ENCODE measurements around the gene GTPBP6.
"Not testable (repeated sequence)": the region's sequence is repeated elsewhere in the genome, so short reads cannot be mapped to it uniquely, and the experiment has no call there.

GTPBP6 gene

DNA sequence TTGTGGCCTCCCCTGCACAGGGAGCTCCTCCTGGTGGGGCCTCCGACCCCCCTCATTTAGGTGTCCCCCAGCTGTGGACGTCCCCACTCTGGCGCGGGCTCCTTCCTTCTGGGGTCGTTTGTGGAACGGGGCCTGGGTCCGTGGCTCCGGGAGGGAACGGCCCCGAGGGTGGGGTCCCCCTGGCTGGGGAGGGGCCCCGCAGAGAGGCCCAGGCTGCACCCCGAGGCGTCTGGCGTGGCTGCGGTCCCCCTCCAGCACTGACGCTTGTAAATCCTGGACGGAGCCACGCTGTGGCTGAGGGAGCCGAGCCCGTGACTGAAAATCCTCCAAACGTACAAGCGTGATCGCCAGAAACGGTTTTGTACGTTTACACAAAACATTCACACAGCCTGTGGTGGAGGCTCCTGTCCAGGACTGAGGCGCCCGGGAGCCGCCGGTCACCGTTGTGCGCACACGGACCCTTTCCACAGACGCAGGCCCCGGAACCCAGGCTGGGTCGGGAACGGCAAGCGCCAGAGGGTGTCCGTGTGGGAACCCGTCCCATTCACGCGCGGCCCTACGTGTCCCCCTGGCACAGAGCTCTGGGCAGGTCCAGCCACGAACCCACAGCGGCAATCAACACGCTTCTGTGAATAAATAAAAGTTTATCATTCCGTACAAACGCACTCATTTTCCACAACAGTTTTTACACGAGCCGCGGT, 15.2 kb upstream of the GTPBP6 start:
- H3K27ac ChIP-seq = no peak overlapping the region
- TF ChIP-seq, protein P1, sequence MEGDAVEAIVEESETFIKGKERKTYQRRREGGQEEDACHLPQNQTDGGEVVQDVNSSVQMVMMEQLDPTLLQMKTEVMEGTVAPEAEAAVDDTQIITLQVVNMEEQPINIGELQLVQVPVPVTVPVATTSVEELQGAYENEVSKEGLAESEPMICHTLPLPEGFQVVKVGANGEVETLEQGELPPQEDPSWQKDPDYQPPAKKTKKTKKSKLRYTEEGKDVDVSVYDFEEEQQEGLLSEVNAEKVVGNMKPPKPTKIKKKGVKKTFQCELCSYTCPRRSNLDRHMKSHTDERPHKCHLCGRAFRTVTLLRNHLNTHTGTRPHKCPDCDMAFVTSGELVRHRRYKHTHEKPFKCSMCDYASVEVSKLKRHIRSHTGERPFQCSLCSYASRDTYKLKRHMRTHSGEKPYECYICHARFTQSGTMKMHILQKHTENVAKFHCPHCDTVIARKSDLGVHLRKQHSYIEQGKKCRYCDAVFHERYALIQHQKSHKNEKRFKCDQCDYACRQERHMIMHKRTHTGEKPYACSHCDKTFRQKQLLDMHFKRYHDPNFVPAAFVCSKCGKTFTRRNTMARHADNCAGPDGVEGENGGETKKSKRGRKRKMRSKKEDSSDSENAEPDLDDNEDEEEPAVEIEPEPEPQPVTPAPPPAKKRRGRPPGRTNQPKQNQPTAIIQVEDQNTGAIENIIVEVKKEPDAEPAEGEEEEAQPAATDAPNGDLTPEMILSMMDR (IDR thresholded peaks at IDR 0.05) = no peak
- no peak for TF ChIP-seq ZFX (IDR thresholded peaks at IDR 0.05; ENCODE audit: borderline replicate concordance)

DNA sequence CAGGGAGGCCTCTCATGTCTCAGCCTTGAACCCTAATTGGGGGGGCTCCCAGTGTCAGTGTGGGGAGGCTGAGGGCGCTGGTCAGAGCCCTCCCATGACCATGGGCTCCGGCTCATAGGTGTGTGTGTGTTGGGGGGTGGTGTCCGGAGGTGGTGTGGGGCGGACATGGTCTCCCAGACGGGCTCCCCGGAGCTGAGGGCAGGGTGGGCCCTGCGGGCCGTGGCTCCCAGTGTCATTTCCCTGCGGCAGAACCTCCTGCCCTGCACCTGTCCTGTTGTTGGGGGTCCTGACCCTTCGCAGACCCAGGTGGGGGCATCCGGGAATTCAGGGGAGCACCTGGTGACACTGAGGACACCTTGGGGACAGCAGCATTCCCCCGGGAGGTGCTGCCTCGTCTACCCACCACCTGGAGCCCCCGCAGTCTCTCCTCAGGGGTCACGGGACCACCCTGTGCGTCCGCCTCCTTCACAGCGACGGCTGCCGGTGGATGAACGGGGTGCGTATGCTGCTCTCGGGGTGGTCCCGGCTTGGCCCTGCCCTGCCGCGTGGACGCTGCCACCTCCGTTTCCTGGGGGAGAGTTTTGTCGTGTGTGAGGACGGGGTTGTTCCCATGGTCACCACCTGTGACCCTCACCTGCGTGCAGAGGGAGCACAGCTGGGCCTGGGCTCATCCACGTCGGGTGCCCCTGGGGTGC, 14.5 kb upstream of the GTPBP6 start:
- no peak overlapping the region for H3K27ac ChIP-seq
- no peak for TF ChIP-seq ZFX (IDR thresholded peaks at IDR 0.05; ENCODE audit: borderline replicate concordance)
- TF ChIP-seq, protein P1 (IDR thresholded peaks at IDR 0.05) = no peak

DNA sequence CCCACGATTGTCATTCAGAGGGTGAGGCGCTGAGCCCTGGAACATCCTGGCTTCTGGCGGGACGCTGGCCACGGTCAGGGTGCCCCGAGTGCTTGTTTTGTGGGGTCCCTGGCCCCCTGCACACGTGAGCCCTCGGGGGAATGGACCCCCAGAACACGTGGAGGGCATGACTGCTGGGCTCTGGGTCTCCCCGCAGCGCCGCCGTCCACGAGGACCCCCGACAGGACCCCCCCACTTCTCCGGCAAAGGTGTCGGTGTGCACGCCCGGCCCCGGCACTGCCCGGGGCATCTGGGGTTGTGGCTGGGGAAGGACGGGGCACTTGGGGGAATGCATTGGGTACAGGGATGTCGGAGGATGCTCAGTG, 13.9 kb upstream of the GTPBP6 start:
- H3K27ac ChIP-seq = no peak overlapping the region
- TF ChIP-seq, protein P1 (IDR thresholded peaks at IDR 0.05) = no peak
- no peak for TF ChIP-seq ZFX (IDR thresholded peaks at IDR 0.05; ENCODE audit: borderline replicate concordance)

DNA sequence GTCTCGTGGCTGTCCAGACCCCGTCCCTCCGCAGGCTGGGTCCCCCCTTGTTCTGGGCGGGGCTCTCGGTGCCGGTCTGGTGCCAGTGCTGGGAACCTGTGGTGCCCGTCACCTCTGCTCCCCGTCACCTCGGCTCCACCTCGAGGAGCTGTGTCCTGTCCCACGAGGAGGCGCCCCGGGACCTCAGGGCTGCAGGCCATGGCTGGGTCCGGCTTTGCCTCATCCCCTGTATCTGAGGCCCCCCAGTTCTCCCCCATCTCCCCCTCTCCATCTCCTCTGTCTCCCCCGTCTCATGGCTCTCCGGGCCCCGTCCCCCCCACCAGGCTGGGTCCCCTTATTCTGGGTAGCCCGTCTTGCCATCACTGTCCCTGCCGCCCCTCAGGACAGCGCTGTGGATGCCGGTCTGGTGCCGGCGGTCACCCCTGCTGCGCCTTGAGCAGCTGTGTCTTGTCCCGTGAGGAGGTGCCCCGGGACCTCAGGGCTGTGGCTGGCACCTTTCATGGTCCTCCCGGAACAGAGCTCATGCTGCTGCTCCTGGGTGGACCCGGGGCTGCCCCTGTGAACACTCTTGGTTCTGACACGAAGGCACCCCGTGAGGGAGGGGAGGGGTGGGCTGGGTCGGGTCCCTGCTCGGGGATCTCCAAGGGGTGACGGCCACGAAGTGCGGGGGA, 13.4 kb upstream of the GTPBP6 start:
- TF ChIP-seq ZFX (IDR thresholded peaks at IDR 0.05; ENCODE audit: borderline replicate concordance) = no peak
- TF ChIP-seq, protein P1 (IDR thresholded peaks at IDR 0.05) = no peak
- no peak overlapping the region for H3K27ac ChIP-seq

DNA sequence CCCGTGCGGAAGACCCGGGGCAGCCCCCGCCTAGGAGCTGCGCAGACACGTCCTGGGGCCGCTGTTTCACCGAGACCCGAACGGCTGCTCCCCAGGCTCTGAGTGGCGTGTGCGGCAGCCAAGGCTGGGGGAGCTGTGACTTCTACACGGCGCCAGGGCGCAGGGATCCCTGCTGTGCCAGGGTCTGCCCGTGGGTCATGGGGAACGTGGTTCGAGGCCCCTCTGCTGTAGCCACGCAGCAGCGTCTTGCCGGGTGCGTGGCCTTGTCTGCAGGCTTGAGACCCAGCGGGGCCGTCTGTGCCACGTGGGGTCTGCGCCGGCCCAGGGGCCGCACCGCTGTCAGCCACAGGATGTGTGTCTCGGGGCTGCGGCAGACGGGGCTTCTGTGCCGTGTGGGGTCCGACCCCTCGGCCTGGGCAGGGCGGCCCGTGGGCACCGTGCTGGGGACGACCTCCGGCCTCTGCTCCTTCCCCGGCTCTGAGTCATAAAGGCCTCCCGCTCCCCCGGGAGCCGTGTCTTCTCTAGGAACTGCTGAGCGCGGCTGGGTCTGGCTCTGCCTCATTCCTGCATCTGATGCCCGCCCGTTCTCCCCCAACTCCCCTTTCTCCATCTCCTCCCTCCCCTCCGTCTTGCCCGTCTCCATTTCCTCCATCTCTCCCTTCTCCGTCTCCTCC, 12.7 kb upstream of the GTPBP6 start:
- TF ChIP-seq, protein P1 (IDR thresholded peaks at IDR 0.05) = no peak
- no peak for TF ChIP-seq ZFX (IDR thresholded peaks at IDR 0.05; ENCODE audit: borderline replicate concordance)
- no peak overlapping the region for H3K27ac ChIP-seq

DNA sequence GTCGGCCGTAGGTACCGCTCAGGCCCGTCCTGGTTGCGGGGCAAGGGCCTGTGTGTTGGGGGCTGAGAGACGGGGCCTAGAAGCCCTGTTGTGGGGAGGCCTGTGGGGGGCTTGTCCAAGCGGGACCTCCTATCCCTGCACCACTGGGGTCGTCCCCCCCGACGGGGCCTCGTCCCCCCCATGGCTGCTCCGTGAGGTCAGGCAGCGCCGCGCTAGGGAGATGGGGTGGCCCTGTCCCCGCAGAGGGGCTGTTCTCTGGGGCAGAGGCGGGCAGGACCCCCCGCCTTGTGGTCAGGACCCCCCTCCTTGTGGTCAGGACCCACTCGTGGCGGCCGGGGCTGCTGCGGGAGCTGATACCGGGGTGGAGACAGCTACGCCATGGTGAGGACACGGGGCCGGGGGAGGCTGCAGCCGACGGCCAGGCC, 12.1 kb upstream of the GTPBP6 start:
- no peak overlapping the region for H3K27ac ChIP-seq
- TF ChIP-seq, protein P1 (IDR thresholded peaks at IDR 0.05) = no peak
- TF ChIP-seq ZFX (IDR thresholded peaks at IDR 0.05; ENCODE audit: borderline replicate concordance) = no peak

DNA sequence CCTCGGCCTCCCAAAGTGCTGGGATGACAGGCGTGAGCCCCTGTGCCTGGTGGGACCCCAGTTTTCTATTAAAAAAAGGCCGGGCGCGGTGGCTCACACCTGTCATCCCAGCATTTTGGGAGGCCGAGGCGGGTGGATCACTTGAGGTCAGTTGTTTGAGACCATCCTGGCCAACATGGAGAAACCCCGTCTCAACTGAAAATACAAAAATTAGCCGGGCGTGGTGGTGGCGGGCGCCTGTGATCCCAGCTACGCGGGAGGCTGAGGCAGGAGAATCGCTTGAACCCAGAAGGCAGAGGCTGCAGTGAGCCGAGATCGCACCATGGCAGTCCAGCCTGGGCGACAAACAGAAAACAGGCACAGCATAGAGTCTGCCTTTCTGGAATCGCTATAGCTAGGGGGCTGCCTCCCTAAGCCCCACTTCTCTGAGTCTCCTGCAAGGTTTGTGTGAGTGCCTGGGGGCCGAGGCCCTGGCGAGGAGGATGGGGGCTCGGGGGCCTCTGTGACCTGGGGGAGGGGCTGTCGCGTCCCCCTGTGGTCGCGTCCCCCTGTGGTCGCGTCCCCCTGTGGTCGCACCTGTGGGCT, 11.6 kb upstream of the GTPBP6 start:
- not testable (repeated sequence) for H3K27ac ChIP-seq
